IPS-NIHi11 (cell line): ENCODE data around the gene S100Z.
A peak's percentile ranks its signal among the peaks of the same experiment; 100 is the strongest.
"Not testable (repeated sequence)": the region's sequence is repeated elsewhere in the genome, so short reads cannot be mapped to it uniquely, and the experiment has no call there.

Experiments used
- DNase-seq: peaks from one replicate; pipeline ENCODE4 v3.0.0; 2012; ENCODE audit warnings: mixed read lengths, low spot score

Gene S100Z

GRCh38 chr5:76826416-76826815 lies 23.4 kb upstream of the S100Z start:
- not testable (repeated sequence) for DNase-seq

GRCh38 chr5:76831110-76831452 lies 18.7 kb upstream of the S100Z start:
- DNase-seq, result no peak

GRCh38 chr5:76836181-76836580 lies 13.6 kb upstream of the S100Z start:
- no peak for DNase-seq

- DNase-seq, result no peak
Measured at GRCh38 chr5:76836585-76836984, 13.2 kb upstream of the S100Z start.

- DNase-seq, result no peak
Measured at GRCh38 chr5:76838481-76839261, 11.1 kb upstream of the S100Z start.

GRCh38 chr5:76841361-76841760 lies 8.5 kb upstream of the S100Z start:
- no peak for DNase-seq

- no peak for DNase-seq
Measured at GRCh38 chr5:76845890-76846289, 3.9 kb upstream of the S100Z start.

GRCh38 chr5:76850543-76851145 lies 830 bp downstream of the S100Z start:
- DNase-seq, result no peak

- DNase-seq, result no peak
Measured at GRCh38 chr5:76851728-76852369, 2.0 kb downstream of the S100Z start.

GRCh38 chr5:76852772-76853171 lies 3.0 kb downstream of the S100Z start:
- no peak for DNase-seq

- DNase-seq, result not testable (repeated sequence)
Measured at GRCh38 chr5:76853741-76854140, 3.9 kb downstream of the S100Z start.

- no peak for DNase-seq
Measured at GRCh38 chr5:76854644-76855043, 4.8 kb downstream of the S100Z start.

GRCh38 chr5:76855501-76855900 lies 5.7 kb downstream of the S100Z start:
- not testable (repeated sequence) for DNase-seq

- no peak for DNase-seq
Measured at GRCh38 chr5:76855961-76856360, 6.1 kb downstream of the S100Z start.

- DNase-seq, result not testable (repeated sequence)
Measured at GRCh38 chr5:76856800-76857199, 7.0 kb downstream of the S100Z start.

GRCh38 chr5:76859591-76860247 lies 9.9 kb downstream of the S100Z start:
- DNase-seq, result no peak

- DNase-seq, result no peak
Measured at GRCh38 chr5:76861612-76862011, 11.8 kb downstream of the S100Z start.

- no peak for DNase-seq
Measured at GRCh38 chr5:76863001-76863400, 13.2 kb downstream of the S100Z start.

GRCh38 chr5:76866503-76866902 lies 16.7 kb downstream of the S100Z start:
- DNase-seq, result no peak

GRCh38 chr5:76867038-76867437 lies 17.2 kb downstream of the S100Z start:
- no peak for DNase-seq

- peak; percentile 69 for DNase-seq
Measured at GRCh38 chr5:76867827-76868693, 18.2 kb downstream of the S100Z start.

GRCh38 chr5:76870046-76870445 lies 20.2 kb downstream of the S100Z start:
- DNase-seq, result no peak
